Gastroesophageal sphincter (tissue), 4 donors: ENCODE results near the gene SPINDOC. TPM values are rescaled to one million over a fixed set of nuclear protein-coding genes. Genes with fewer than 3 reads are reported as not detected.

Experiments
- ATAC-seq: fragments of 150-250 bp; one replicate; pipeline ENCODE4 v1.9.1; 2016; ENCODE audit warnings: mild to moderate bottlenecking, moderate library complexity
- H3K27ac ChIP-seq, 4 donors: fragments of 200-600 bp; sonication (generic) in 3 of 4; 1 replicate in 3 of 4; 2 replicates in 1 of 4; pipeline ENCODE4 v1.5.1; 2016 to 2019
- H3K27me3 ChIP-seq: fragments of 200-600 bp; sonication (generic); one replicate; pipeline ENCODE4 v1.5.1; 2019
- H3K36me3 ChIP-seq, 2 donors: fragments of 200-600 bp; sonication (generic); one replicate each; pipeline ENCODE4 v1.5.1; 2019; ENCODE audit warnings: control low read depth in 1 of 2
- H3K4me1 ChIP-seq, 3 donors: fragments of 200-600 bp; sonication (generic); 1 replicate in 2 of 3; 2 replicates in 1 of 3; pipeline ENCODE4 v1.5.1; 2016 to 2019; ENCODE audit warnings: control low read depth in 2 of 3
- H3K4me3 ChIP-seq, 2 donors: fragments of 200-600 bp; sonication (generic); one replicate each; pipeline ENCODE4 v1.5.1; 2019; ENCODE audit warnings: mild to moderate bottlenecking in 1 of 2, moderate library complexity in 1 of 2
- H3K9me3 ChIP-seq, 3 donors: fragments of 200-600 bp; sonication (generic); one replicate each; pipeline ENCODE4 v1.5.1; 2017 to 2019; ENCODE audit warnings: control low read depth in 2 of 3
- EP300 ChIP-seq: sonication (generic); formaldehyde crosslinking; IDR thresholded peaks from one replicate; pipeline ENCODE4 v1.6.1; 2017; ENCODE audit warnings: antibody characterized with exemption, mild to moderate bottlenecking
- POLR2A ChIP-seq, 2 donors: fragments of 450-650 bp; IDR thresholded peaks; one replicate each; pipeline ENCODE4 v1.6.1; 2017; ENCODE audit warnings: antibody characterized with exemption in 2 of 2, mild to moderate bottlenecking in 2 of 2, moderate library complexity in 1 of 2
- POLR2AphosphoS5 ChIP-seq: sonication (generic); formaldehyde crosslinking; IDR thresholded peaks from one replicate; pipeline ENCODE4 v1.6.1; 2017; ENCODE audit warnings: antibody characterized with exemption
- WGBS, 2 donors: methylation state at CpG; one replicate each; pipeline ENCODE4 v1.1.5; 2018; ENCODE audit warnings: low coverage in 1 of 2; 5-methylcytosine and 5-hydroxymethylcytosine counted together
- total RNA-seq, 4 donors: library from RNA; depleted of rRNA; stranded (reverse); fragments of >200 nt; gene quantifications; one replicate each; pipeline ENCODE4 v1.1.0, GENCODE V29; 2016
- TF ChIP-seq, protein P1 (sequence below), 4 experiments: fragments of 200-600 bp in 2 of 4; fragments of 450-650 bp in 2 of 4; sonication (generic) in 1 of 4; IDR thresholded peaks; one replicate each; pipeline ENCODE4 v1.5.1; 2017 to 2019; ENCODE audit warnings: antibody characterized with exemption in 4 of 4, mild to moderate bottlenecking in 2 of 4, moderate library complexity in 2 of 4

Gene SPINDOC
- total RNA-seq: 10 to 100 TPM; 14.3 to 18.6 (median 15.5) TPM

GRCh38 chr11:63813035-63813562, at the start of gene SPINDOC:
Gene SPINDOC, plus strand, starts transcription at chr11:63813456. Its CDS starts 231 bp downstream, at chr11:63813687.
- ATAC-seq: peak; percentile 98
- Histone ChIP-seq H3K27ac (peak within 1 kb of the TSS; percentile 66 to 93 (median 88)), H3K4me3 (peak within 1 kb of the TSS; percentile 71 to 88), H3K4me1 (peaks cover 0 to 38% (median 18%) of the 10 kb centered on the region in 3 donors), H3K36me3 (peaks cover 0 to 19% of the 10 kb centered on the region in 2 donors), H3K27me3 (no peaks in the 10 kb centered on the region), H3K9me3 (no peaks in the 10 kb centered on the region)
- 0% methylated on average over 9 of the region's 65 CpGs; no CpG with 5 or more reads in 1 of the 2 donors for WGBS, 2 donors
- TF ChIP-seq, protein P1, sequence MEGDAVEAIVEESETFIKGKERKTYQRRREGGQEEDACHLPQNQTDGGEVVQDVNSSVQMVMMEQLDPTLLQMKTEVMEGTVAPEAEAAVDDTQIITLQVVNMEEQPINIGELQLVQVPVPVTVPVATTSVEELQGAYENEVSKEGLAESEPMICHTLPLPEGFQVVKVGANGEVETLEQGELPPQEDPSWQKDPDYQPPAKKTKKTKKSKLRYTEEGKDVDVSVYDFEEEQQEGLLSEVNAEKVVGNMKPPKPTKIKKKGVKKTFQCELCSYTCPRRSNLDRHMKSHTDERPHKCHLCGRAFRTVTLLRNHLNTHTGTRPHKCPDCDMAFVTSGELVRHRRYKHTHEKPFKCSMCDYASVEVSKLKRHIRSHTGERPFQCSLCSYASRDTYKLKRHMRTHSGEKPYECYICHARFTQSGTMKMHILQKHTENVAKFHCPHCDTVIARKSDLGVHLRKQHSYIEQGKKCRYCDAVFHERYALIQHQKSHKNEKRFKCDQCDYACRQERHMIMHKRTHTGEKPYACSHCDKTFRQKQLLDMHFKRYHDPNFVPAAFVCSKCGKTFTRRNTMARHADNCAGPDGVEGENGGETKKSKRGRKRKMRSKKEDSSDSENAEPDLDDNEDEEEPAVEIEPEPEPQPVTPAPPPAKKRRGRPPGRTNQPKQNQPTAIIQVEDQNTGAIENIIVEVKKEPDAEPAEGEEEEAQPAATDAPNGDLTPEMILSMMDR (IDR thresholded peaks at IDR 0.05): peak in 1 of 4 experiments; percentile 8
- TF ChIP-seq POLR2A (IDR thresholded peaks at IDR 0.05) (peak; percentile 26 to 42), EP300 (no peak), POLR2AphosphoS5 (no peak)

- Histone ChIP-seq H3K27me3 (no peaks in the 10 kb centered on the region), H3K36me3 (peaks cover 0 to 10% of the 10 kb centered on the region in 2 donors), H3K4me1 (peaks cover 0 to 65% (median 36%) of the 10 kb centered on the region in 3 donors), H3K4me3 (peak overlapping the region; percentile 40 to 69), H3K27ac (peak overlapping the region; percentile 43 to 91 (median 88)), H3K9me3 (no peaks in the 10 kb centered on the region)
- peak; percentile 19 for ATAC-seq
- TF ChIP-seq POLR2A (IDR thresholded peaks at IDR 0.05) (peak in 1 of 2 donors; percentile 29), EP300 (no peak), POLR2AphosphoS5 (peak; percentile 45)
- TF ChIP-seq, protein P1 (IDR thresholded peaks at IDR 0.05): peak in 2 of 4 experiments; percentile 2 to 30
- WGBS, 2 donors: 52% methylated on average over 15 of the region's 82 CpGs; no CpG with 5 or more reads in 1 of the 2 donors
Measured at GRCh38 chr11:63763496-63764339, 49.5 kb upstream of the SPINDOC start.

- H3K4me1 ChIP-seq: peaks cover 0 to 71% (median 36%) of the 10 kb centered on the region in 3 donors
- TF ChIP-seq, protein P1 (IDR thresholded peaks at IDR 0.05): no peak
- TF ChIP-seq POLR2AphosphoS5 (no peak), POLR2A (IDR thresholded peaks at IDR 0.05) (no peak), EP300 (no peak)
- no peaks in the 10 kb centered on the region for H3K9me3 ChIP-seq
- peak overlapping the region in 1 of 2 donors; percentile 69 for H3K4me3 ChIP-seq
- no peak for ATAC-seq
- H3K27ac ChIP-seq: peak overlapping the region; percentile 43 to 91 (median 88)
- WGBS, 2 donors: no CpG with 5 or more reads among the region's 23 CpGs
- H3K27me3 ChIP-seq: no peaks in the 10 kb centered on the region
- H3K36me3 ChIP-seq: peaks cover 0 to 4% of the 10 kb centered on the region in 2 donors
Measured at GRCh38 chr11:63764340-63764678, 48.9 kb upstream of the SPINDOC start.

- TF ChIP-seq POLR2A (IDR thresholded peaks at IDR 0.05) (no peak), POLR2AphosphoS5 (no peak), EP300 (no peak)
- TF ChIP-seq, protein P1 (IDR thresholded peaks at IDR 0.05): no peak
- H3K4me3 ChIP-seq: peak overlapping the region in 1 of 2 donors; percentile 69
Measured at GRCh38 chr11:63764679-63765647, 48.3 kb upstream of the SPINDOC start.

More at GRCh38 chr11:63764679-63765647, 48.3 kb upstream of the SPINDOC start:
- Histone ChIP-seq H3K27me3 (no peaks in the 10 kb centered on the region), H3K27ac (peak overlapping the region; percentile 43 to 91 (median 88)), H3K36me3 (peaks cover 0 to 2% of the 10 kb centered on the region in 2 donors), H3K4me1 (peaks cover 0 to 78% (median 43%) of the 10 kb centered on the region in 3 donors), H3K9me3 (no peaks in the 10 kb centered on the region)
- 43 to 48% methylated on average over 3 to 5 of the region's 30 CpGs for WGBS, 2 donors
- no peak for ATAC-seq
